IPS DF 6.9 (cell line): ENCODE data around the gene NPIPB8.
"Not testable (repeated sequence)": the region's sequence is repeated elsewhere in the genome, so short reads cannot be mapped to it uniquely, and the experiment has no call there.

Experiments
- DNase-seq: peaks from one replicate; pipeline ENCODE4 v3.0.0-alpha.2; 2013; ENCODE audit warnings: low read depth, low spot score
- H3K27ac ChIP-seq: one replicate; pipeline ENCODE4 v1.5.1; 2013; ENCODE audit warnings: low read length, control low read depth
- H3K27me3 ChIP-seq: 2 replicates; pipeline ENCODE4 v1.6.1; 2013; ENCODE audit warnings: mild to moderate bottlenecking, low read length; ENCODE audit not compliant: control insufficient read depth, insufficient read depth
- H3K36me3 ChIP-seq: 2 replicates; pipeline ENCODE4 v1.6.1; 2013; ENCODE audit warnings: low read length; ENCODE audit not compliant: control insufficient read depth, insufficient read depth
- H3K4me1 ChIP-seq: 2 replicates; pipeline ENCODE4 v1.6.1; 2013; ENCODE audit warnings: low read length; ENCODE audit not compliant: control insufficient read depth, insufficient read depth
- H3K4me3 ChIP-seq: 2 replicates; pipeline ENCODE4 v1.5.1; 2013; ENCODE audit warnings: mild to moderate bottlenecking, low read length
- H3K9me3 ChIP-seq: 2 replicates; pipeline ENCODE4 v1.6.1; 2013; ENCODE audit warnings: low read length, inconsistent platforms; ENCODE audit not compliant: control insufficient read depth, insufficient read depth
- WGBS: extraction: QIAGEN DNeasy Blood & Tissue Kit; methylation state at CpG from one replicate; pipeline ENCODE4 v1.1.7; 2013; ENCODE audit warnings: mixed read lengths, missing lambda C conversion rate; ENCODE audit not compliant: insufficient read length, insufficient coverage; 5-methylcytosine and 5-hydroxymethylcytosine counted together

The NPIPB8 gene

GRCh38 chr16:28615486-28616223 lies 22.2 kb upstream of the NPIPB8 start:
- no CpG with 5 or more reads among the region's 24 CpGs for WGBS
- not testable (repeated sequence) for H3K4me1 ChIP-seq, H3K27me3 ChIP-seq, H3K9me3 ChIP-seq, H3K27ac ChIP-seq, DNase-seq, H3K4me3 ChIP-seq, H3K36me3 ChIP-seq

GRCh38 chr16:28616224-28616577 lies 21.7 kb upstream of the NPIPB8 start:
- H3K4me1 ChIP-seq, DNase-seq, H3K4me3 ChIP-seq, H3K27ac ChIP-seq, H3K27me3 ChIP-seq, H3K9me3 ChIP-seq, H3K36me3 ChIP-seq: not testable (repeated sequence)
- no CpG with 5 or more reads among the region's 7 CpGs for WGBS

- Histone ChIP-seq H3K4me1 (no peaks in the 10 kb centered on the region), H3K9me3 (no peaks in the 10 kb centered on the region), H3K27ac (no peak overlapping the region), H3K36me3 (no peaks in the 10 kb centered on the region), H3K27me3 (no peaks in the 10 kb centered on the region), H3K4me3 (no peak overlapping the region)
- WGBS = no CpG with 5 or more reads among the region's 7 CpGs
- no peak for DNase-seq
These were observed 21.2 kb upstream of the NPIPB8 start for GRCh38 chr16:28616636-28617035.

- Histone ChIP-seq H3K4me3 (no peak overlapping the region), H3K27me3 (no peaks in the 10 kb centered on the region), H3K27ac (no peak overlapping the region), H3K36me3 (no peaks in the 10 kb centered on the region), H3K4me1 (no peaks in the 10 kb centered on the region), H3K9me3 (no peaks in the 10 kb centered on the region)
- WGBS = no CpG with 5 or more reads among the region's 4 CpGs
- no peak for DNase-seq
These were observed 20.0 kb upstream of the NPIPB8 start for GRCh38 chr16:28617874-28618273.

- not testable (repeated sequence) for H3K36me3 ChIP-seq, H3K27me3 ChIP-seq, H3K9me3 ChIP-seq, H3K27ac ChIP-seq, DNase-seq, H3K4me1 ChIP-seq, H3K4me3 ChIP-seq
- no CpG with 5 or more reads among the region's 1 CpG for WGBS
These were observed 17.5 kb upstream of the NPIPB8 start for GRCh38 chr16:28620316-28620715.

GRCh38 chr16:28621481-28622155 lies 16.2 kb upstream of the NPIPB8 start:
- DNase-seq = no peak
- Histone ChIP-seq H3K36me3 (no peaks in the 10 kb centered on the region), H3K4me3 (no peak overlapping the region), H3K27me3 (no peaks in the 10 kb centered on the region), H3K27ac (no peak overlapping the region), H3K4me1 (no peaks in the 10 kb centered on the region; the same call in 1 of the 2 replicates), H3K9me3 (no peaks in the 10 kb centered on the region)
- WGBS = no CpG with 5 or more reads among the region's 7 CpGs

DNA sequence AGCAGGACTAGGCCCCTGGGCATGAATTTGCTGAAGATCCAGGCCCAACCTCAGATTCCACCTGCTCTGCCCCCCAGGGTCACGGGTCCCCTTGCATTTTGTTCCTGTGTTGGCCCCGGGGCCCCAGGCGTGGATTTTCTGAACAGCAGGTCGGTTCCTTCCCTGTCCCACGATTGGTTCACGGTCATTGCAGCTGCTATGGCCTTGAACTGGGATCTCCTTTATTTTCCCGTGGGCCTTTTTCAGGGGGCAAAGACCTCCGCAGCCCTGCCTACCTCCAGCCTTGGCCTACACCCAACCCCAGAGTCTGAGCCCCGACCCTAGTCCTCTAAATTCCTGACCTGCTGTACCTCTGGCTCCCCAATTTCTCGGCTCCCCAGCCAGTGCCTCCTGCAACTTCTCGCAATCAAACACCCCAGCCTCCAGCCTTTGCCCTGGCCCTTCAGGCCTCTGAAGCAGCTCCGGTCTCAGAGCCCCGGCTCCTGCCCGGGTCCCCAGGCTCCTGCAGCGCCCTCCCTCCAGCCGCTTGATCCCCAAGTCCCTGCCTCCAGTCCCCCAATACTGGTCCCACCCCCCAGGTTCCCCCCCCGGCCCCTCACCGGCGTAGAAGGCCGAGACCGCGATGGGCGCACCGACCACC lies 15.2 kb upstream of the NPIPB8 start:
- not testable (repeated sequence) for H3K9me3 ChIP-seq, H3K27ac ChIP-seq, H3K27me3 ChIP-seq, H3K36me3 ChIP-seq, H3K4me1 ChIP-seq, DNase-seq, H3K4me3 ChIP-seq
- no CpG with 5 or more reads among the region's 24 CpGs for WGBS

- Histone ChIP-seq H3K27ac (no peak overlapping the region), H3K4me1 (no peaks in the 10 kb centered on the region; the same call in 1 of the 2 replicates), H3K9me3 (no peaks in the 10 kb centered on the region), H3K4me3 (no peak overlapping the region), H3K36me3 (no peaks in the 10 kb centered on the region), H3K27me3 (no peaks in the 10 kb centered on the region)
- DNase-seq = no peak
- WGBS = no CpG with 5 or more reads among the region's 68 CpGs
These were observed 14.6 kb upstream of the NPIPB8 start for GRCh38 chr16:28623172-28623711.

DNA sequence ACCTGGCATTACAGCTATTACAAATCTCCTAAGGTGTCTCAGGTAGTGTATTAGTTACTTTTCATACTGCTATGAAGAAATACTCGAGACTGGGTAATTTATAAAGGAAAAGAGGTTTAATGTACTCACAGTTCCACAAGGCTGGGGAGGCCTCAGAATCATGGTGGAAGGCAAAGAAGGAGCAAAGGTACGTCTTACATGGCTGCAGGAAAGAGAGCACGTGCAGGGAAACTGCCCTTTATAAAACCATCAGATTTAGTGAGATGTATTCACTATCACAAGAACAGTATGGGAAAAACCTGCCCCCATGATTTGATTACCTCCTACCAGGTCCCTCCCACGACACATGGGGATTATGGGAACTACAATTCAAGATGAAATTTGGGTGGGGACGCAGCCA lies 7.0 kb upstream of the NPIPB8 start:
- H3K9me3 ChIP-seq, H3K36me3 ChIP-seq, H3K4me3 ChIP-seq, H3K27me3 ChIP-seq, H3K4me1 ChIP-seq, DNase-seq, H3K27ac ChIP-seq: not testable (repeated sequence)
- WGBS = no CpG with 5 or more reads among the region's 5 CpGs

DNA sequence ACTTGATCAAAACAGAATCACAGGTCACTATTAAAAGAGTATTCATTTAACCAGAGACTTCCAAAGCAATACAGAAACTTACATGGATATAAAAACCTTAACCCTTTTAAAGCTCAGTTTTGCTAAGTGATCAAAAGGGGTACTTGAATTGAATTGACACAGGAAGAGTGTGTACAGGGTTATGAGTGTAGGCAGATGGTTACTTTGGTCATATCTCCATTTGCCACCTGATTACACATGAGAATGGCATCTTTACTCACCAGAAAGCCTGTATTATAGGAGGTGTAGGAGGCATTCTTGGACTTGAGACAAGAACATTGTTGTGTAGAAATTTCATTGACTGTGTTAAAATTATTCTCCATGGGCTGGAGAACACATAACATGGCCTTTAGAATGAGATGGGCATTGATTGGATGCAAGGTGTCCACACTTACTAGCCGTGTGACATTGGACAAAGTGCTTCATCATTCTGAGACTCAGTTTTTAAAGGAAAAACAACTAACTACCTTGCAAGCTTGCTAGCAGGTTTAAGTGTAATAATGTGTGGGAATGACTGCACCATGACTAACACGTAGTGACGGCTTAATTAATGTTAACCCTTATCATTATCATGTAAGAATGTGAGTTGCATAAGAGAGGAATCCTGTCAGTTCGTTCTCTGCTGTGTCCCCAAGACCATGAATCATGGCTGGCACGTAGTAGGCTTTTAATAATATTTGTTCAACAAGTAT lies 1.6 kb upstream of the NPIPB8 start:
- not testable (repeated sequence) for H3K4me3 ChIP-seq, DNase-seq, H3K4me1 ChIP-seq, H3K36me3 ChIP-seq, H3K27me3 ChIP-seq, H3K27ac ChIP-seq, H3K9me3 ChIP-seq
- WGBS = no CpG with 5 or more reads among the region's 5 CpGs
